Measurements from ENCODE around the gene ATP2C1. TPM values are rescaled to one million over a fixed set of nuclear protein-coding genes. Genes with fewer than 3 reads are reported as not detected.

ATP2C1 gene
- total and polyA plus RNA-seq, 2 of the 4 experiments (the other 2 are of a cell fraction), result 41.4 to 50.2 TPM

DNA sequence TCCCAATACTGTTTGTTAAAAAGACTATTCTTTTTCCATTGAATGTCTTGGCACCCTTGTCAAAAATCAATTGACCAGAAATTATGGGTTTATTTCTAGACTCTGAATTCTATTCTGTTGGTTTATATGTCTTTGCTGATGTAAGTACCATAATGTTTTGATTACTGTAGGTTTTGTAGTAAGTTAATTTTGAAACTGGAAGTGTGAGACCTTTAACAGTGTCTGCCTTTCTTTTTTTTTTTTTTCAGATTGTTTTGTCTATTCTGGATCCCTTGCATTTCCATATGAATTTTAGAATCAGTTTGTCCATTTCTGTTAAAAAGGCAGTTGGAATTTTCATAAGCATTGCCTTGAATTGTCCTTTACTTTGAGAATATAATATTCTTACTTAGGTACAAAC, 13.6 kb downstream of the ATP2C1 start:
- dilution Hi-C loops (cut with HindIII; ENCODE audit: low sequenced_read_pairs, unreplicated experiment) (no loop called here), in situ Hi-C loops (cut with MboI; ENCODE audit: low sequenced_read_pairs) (no loop called here), intact Hi-C loops (cut with micrococcal nuclease) (no loop called here)
- Histone ChIP-seq H3K56ac (ENCODE audit: extremely low read depth, insufficient read depth, low read length) (no peak overlapping the region), H3K9me3 (ENCODE audit: control insufficient read depth, insufficient read depth, low read length) (no peaks in the 10 kb centered on the region), H4K20me1 (ENCODE audit: insufficient read depth, low read length) (peaks cover 11% of the 10 kb centered on the region; the same call in 1 of the 2 replicates), H3K9ac (ENCODE audit: low read depth, low read length) (no peak overlapping the region), H2BK5ac (ENCODE audit: low read depth, low read length, poor library complexity, severe bottlenecking) (no peak overlapping the region), H3K14ac (replicated peaks; ENCODE audit: low read depth, low read length) (no peak overlapping the region), H3K27ac (ENCODE audit: insufficient read depth, low read length) (no peak overlapping the region), H3K27me3 (ENCODE audit: control insufficient read depth, insufficient read depth, low read length) (no peaks in the 10 kb centered on the region), H3K23ac (ENCODE audit: low read depth, low read length) (no peak overlapping the region), H3K4me2 (ENCODE audit: low read depth, low read length) (no peak overlapping the region), H4K5ac (ENCODE audit: low read depth, low read length) (no peak overlapping the region), H3K18ac (ENCODE audit: low read depth, low read length) (no peak overlapping the region), H3K4me3 (ENCODE audit: insufficient read depth, low read depth, low read length) (no peak overlapping the region), H4K8ac (ENCODE audit: low read depth in 2 of 2, low read length in 2 of 2) (no peak overlapping the region), H3K79me1 (ENCODE audit: low read depth in 1 of 2, low read length in 2 of 2) (peaks cover 0 to 41% of the 10 kb centered on the region in 2 experiments; a peak in 2 of 4 replicates), H3K4me1 (ENCODE audit: control insufficient read depth, insufficient read depth, low read length) (peaks cover 2% of the 10 kb centered on the region; the same call in 1 of the 2 replicates), H2AK5ac (ENCODE audit: low read depth, low read length) (no peak overlapping the region), H2AK9ac (replicated peaks; ENCODE audit: low read depth, low read length, poor library complexity) (no peak overlapping the region), H3K4ac (ENCODE audit: low read depth, low read length) (no peak overlapping the region), H2BK20ac (ENCODE audit: low read depth, low read length) (no peak overlapping the region), H4K91ac (ENCODE audit: insufficient read depth, low read depth, low read length) (no peak overlapping the region), H3K9me1 (ENCODE audit: insufficient read depth, low read length) (0 out of 2 replicates have a peak, but pooled peaks cover 2% of the 10 kb centered on the region), H2BK15ac (ENCODE audit: low read depth, low read length) (no peak overlapping the region), H2AFZ (replicated peaks; ENCODE audit: low read length, poor library complexity) (no peak overlapping the region), H3K36me3 (ENCODE audit: control insufficient read depth, insufficient read depth, low read length) (no peaks in the 10 kb centered on the region), H2BK120ac (ENCODE audit: low read depth, low read length) (no peak overlapping the region)
- TF ChIP-seq, protein P1, sequence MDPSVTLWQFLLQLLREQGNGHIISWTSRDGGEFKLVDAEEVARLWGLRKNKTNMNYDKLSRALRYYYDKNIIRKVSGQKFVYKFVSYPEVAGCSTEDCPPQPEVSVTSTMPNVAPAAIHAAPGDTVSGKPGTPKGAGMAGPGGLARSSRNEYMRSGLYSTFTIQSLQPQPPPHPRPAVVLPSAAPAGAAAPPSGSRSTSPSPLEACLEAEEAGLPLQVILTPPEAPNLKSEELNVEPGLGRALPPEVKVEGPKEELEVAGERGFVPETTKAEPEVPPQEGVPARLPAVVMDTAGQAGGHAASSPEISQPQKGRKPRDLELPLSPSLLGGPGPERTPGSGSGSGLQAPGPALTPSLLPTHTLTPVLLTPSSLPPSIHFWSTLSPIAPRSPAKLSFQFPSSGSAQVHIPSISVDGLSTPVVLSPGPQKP (IDR thresholded peaks at IDR 0.05; ENCODE audit: borderline replicate concordance, low read depth, low read length), result no peak
- TF ChIP-seq POLR2A (IDR thresholded peaks at IDR 0.05; ENCODE audit: low read depth, low read length) (no peak), MXI1 (IDR thresholded peaks at IDR 0.05; ENCODE audit: borderline replicate concordance, low read depth, low read length) (no peak), CEBPB (IDR thresholded peaks at IDR 0.05; ENCODE audit: low read depth, low read length) (no peak), RFX5 (IDR thresholded peaks at IDR 0.05; ENCODE audit: low read depth, low read length) (no peak), BHLHE40 (IDR thresholded peaks at IDR 0.05; ENCODE audit: low read depth, low read length) (no peak), MAZ (IDR thresholded peaks at IDR 0.05; ENCODE audit: borderline replicate concordance, low read depth, low read length) (no peak), NFE2L2 (IDR thresholded peaks at IDR 0.05; ENCODE audit: low read depth, low read length) (no peak), RAD21 (IDR thresholded peaks at IDR 0.05; ENCODE audit: low read length) (no peak)
- TF ChIP-seq, protein P2, sequence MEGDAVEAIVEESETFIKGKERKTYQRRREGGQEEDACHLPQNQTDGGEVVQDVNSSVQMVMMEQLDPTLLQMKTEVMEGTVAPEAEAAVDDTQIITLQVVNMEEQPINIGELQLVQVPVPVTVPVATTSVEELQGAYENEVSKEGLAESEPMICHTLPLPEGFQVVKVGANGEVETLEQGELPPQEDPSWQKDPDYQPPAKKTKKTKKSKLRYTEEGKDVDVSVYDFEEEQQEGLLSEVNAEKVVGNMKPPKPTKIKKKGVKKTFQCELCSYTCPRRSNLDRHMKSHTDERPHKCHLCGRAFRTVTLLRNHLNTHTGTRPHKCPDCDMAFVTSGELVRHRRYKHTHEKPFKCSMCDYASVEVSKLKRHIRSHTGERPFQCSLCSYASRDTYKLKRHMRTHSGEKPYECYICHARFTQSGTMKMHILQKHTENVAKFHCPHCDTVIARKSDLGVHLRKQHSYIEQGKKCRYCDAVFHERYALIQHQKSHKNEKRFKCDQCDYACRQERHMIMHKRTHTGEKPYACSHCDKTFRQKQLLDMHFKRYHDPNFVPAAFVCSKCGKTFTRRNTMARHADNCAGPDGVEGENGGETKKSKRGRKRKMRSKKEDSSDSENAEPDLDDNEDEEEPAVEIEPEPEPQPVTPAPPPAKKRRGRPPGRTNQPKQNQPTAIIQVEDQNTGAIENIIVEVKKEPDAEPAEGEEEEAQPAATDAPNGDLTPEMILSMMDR (conservative IDR thresholded peaks at IDR 0.05; ENCODE audit: low read depth, low read length), result no peak
- TF ChIP-seq, protein P3, sequence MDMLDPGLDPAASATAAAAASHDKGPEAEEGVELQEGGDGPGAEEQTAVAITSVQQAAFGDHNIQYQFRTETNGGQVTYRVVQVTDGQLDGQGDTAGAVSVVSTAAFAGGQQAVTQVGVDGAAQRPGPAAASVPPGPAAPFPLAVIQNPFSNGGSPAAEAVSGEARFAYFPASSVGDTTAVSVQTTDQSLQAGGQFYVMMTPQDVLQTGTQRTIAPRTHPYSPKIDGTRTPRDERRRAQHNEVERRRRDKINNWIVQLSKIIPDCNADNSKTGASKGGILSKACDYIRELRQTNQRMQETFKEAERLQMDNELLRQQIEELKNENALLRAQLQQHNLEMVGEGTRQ (IDR thresholded peaks at IDR 0.05; ENCODE audit: low read depth, low read length), result no peak
- BruUV-seq (replicated peaks), result no TSS peak
- POLR2A ChIA-PET (ENCODE audit: unreplicated experiment), result no interaction called here
- ATAC-seq (ENCODE audit: low read depth) (no peak), DNase-seq (no peak)
- CTCF ChIA-PET, result no interaction called here

Data from IMR-90 (cell line).